GM21367 (cell line): Measurements from ENCODE around the gene GRIN2D.

Experiments
- ATAC-seq: cut with Tn5 transposase; IDR thresholded peaks from one replicate; pipeline ENCODE4 v1.9.1; 2021; ENCODE audit not compliant: unreplicated experiment

GRIN2D gene

DNA sequence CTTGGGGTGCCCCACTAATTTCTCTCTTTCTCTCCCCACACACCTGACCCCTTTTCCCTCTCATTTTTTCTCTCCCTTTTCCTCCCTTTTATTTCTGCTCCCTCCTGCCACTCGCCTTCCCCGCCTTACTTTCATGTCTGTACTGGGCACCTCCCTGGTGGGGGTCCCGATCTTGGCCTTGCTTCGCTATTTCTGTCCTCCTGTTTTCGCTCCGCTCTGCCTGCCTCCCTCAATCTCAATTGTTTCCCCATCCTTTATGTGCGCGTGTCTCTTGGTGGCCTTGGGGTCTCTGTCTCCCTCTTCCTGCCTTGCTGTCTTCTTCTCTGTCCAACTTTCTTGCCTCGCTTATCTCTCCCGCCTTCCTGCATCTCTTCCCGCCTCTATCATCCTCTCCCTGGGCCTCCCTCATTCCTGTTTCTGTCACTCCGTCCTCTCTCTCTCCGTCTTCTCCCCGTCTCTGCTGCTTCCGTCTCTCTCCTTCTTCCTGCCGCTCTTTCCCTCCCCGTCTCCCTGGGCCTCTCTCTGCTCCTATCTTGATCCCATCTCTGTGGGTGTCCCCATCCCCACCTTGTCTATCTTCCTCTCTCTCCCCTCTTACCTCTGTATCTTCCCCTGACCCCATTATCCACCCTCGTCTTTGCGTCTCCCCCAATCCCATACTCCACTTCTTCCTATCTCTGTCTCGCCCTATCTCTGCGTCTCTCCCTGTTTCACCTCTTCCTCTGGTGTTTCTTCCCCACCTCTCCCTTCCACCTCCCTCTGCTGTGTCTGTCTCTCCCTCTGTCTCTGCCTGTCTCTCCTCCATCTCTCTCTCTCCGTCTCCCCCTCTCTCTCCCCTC lies 4.0 kb downstream of the GRIN2D start:
- ATAC-seq: no peak

DNA sequence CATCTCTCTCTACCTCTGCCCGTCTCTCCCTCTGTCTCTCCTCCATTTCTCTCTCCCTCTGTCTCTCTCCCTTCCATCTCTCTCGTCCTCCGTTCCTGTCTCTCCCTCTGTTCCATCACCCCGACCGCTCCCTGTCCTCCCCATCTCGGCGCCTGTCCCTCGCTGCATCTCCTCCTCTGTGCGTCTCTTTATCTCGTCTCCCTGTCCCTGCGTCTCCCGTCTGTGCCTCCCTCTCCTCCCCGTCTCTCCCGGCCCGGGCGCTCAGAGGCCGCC lies 4.6 kb downstream of the GRIN2D start:
- no peak for ATAC-seq

GRCh38 chr19:48398375-48399235 lies 5.1 kb downstream of the GRIN2D start:
- ATAC-seq: peak; percentile 39

- ATAC-seq: no peak
Measured at GRCh38 chr19:48400018-48400742, 6.7 kb downstream of the GRIN2D start.

- no peak for ATAC-seq
Measured at GRCh38 chr19:48401287-48401686, 7.8 kb downstream of the GRIN2D start.

- ATAC-seq: no peak
Measured at GRCh38 chr19:48403606-48404005, 10.1 kb downstream of the GRIN2D start.

GRCh38 chr19:48405010-48405659 lies 11.7 kb downstream of the GRIN2D start:
- ATAC-seq: no peak

DNA sequence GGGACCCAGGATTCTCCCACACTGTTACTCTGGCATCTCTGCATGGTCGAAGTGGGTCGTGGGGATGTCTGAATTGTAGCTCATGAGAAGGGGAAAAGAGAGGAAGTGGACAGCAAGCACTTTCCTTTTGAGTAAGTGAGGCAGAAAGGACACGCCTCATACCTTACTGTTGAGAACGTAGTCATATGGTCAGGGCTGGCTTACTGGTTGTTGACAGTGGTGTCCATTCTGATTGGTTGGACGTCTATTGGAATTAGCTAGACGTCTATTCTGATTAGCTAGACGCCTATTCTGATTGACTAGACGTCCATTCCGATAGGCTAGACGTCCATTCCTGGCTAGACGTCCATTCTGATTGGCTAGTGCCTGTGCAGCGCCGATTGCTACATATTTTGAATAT lies 12.4 kb downstream of the GRIN2D start:
- ATAC-seq: no peak

- ATAC-seq: no peak
Measured at GRCh38 chr19:48413879-48414587, 20.6 kb downstream of the GRIN2D start.

GRCh38 chr19:48415395-48415794 lies 21.9 kb downstream of the GRIN2D start:
- no peak for ATAC-seq

GRCh38 chr19:48415806-48416221 lies 22.3 kb downstream of the GRIN2D start:
- no peak for ATAC-seq

GRCh38 chr19:48417421-48417820 lies 24.0 kb downstream of the GRIN2D start:
- ATAC-seq: no peak

DNA sequence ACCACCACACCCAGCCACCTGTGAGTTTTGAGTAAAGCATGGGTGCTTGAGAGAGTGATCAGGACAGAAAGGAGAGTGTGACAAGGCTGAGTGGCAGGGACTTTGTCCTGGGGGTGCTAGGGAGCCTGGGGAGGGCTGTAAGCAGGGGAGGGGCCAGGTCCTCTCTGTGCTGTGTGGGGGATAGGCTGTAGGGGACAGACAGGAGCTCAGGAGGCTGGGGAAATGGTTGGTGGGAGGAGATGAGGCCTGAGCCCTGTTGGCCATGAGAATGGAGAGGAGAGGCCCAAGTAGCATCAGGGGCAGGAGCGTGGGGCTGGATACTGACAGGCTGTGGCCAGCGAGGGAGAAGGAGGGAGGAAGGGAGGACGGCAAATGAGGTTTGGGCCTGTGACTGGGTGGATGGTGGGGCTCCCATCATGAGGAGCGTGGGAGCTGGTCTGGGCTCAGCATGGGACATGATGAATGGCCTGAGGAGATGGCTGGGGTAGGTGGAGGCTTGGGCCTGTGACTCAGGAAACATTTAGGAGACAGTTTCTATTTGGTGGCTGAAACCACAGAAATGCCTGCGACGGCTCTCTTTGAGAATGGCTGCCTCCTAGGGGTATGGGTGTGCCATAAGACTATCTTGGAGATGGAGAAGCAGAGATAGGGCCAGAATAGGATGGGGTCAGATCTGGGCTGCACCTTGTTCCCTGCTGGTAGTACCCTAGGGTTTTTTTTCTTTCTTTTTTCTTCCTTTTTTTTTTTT lies 25.0 kb downstream of the GRIN2D start:
- ATAC-seq: no peak

- no peak for ATAC-seq
Measured at GRCh38 chr19:48419158-48419920, 25.9 kb downstream of the GRIN2D start.

GRCh38 chr19:48421548-48421947 lies 28.1 kb downstream of the GRIN2D start:
- ATAC-seq: no peak

GRCh38 chr19:48424694-48425219 lies 31.3 kb downstream of the GRIN2D start:
- no peak for ATAC-seq

DNA sequence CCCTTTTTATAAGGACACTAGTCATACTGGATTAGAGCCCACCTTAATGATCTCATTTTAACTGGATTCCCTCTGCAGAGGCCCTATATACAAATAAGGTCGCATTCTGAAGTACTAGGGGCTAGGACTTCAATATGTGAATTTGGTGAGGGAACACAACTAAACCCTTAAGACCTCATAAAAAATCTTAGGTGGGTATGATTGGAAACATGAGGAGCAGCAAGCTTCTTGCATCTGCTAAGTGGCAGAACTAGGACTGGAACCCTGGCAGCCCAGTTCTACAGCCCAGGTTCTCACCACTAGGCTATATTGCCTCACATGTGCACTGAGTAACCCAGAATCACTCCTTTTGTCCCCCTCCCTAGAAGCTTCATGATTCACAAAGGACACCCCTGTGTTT lies 35.2 kb downstream of the GRIN2D start:
- no peak for ATAC-seq

- no peak for ATAC-seq
Measured at GRCh38 chr19:48433337-48433736, 39.9 kb downstream of the GRIN2D start.

- ATAC-seq: no peak
Measured at GRCh38 chr19:48436586-48436985, 43.1 kb downstream of the GRIN2D start.
